IPS-18a (cell line): ENCODE data around the gene OVOL3.
A peak's percentile ranks its signal among the peaks of the same experiment; 100 is the strongest.

Experiments
- H3K27ac ChIP-seq: one replicate; pipeline ENCODE4 v1.5.1; 2013; ENCODE audit warnings: low read length
- H3K27me3 ChIP-seq: one replicate; pipeline ENCODE4 v1.6.1; 2013; ENCODE audit warnings: mild to moderate bottlenecking, low read length; ENCODE audit not compliant: control insufficient read depth, insufficient read depth
- H3K36me3 ChIP-seq: one replicate; pipeline ENCODE4 v1.6.1; 2013; ENCODE audit warnings: low read depth, low read length; ENCODE audit not compliant: control insufficient read depth
- H3K4me1 ChIP-seq: one replicate; pipeline ENCODE4 v1.6.1; 2013; ENCODE audit warnings: low read depth, low read length; ENCODE audit not compliant: control insufficient read depth
- H3K4me3 ChIP-seq: one replicate; pipeline ENCODE4 v1.5.1; 2013; ENCODE audit warnings: low read length
- H3K9ac ChIP-seq: one replicate; pipeline ENCODE4 v1.6.1; 2013; ENCODE audit warnings: mild to moderate bottlenecking, low read length, moderate library complexity
- H3K9me3 ChIP-seq: one replicate; pipeline ENCODE4 v1.6.1; 2013; ENCODE audit warnings: low read depth, low read length; ENCODE audit not compliant: control insufficient read depth

OVOL3 gene

DNA sequence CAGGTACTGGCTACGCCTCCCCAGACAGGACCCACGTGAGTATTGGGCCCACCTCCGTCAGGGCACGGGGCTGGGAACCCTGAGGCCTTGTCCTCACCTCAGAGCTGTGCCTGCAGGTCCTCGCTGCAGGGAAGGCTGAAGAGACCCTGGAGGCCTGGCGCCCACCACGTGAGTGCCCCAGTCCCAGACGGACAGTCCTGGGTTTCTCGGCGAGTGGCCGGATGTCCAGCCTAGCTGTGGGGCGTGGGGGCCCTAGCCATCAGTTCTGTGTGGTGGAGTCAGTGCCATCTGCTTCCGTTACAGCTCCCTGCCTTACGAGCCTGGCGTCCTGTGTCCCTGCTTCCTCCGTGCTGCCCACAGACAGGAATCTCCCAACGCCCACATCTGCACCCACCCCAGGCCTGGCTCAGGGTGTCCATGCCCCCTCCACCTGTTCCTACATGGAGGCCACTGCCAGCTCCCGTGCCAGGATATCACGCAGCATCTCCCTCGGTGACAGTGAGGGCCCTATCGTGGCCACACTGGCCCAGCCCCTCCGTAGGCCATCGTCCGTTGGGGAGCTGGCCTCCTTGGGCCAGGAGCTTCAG, 7.8 kb upstream of the OVOL3 start:
- Histone ChIP-seq H3K36me3 (peaks cover 54% of the 10 kb centered on the region), H3K27ac (no peak overlapping the region), H3K4me1 (no peaks in the 10 kb centered on the region), H3K9ac (no peak overlapping the region), H3K27me3 (no peaks in the 10 kb centered on the region), H3K4me3 (no peak overlapping the region), H3K9me3 (no peaks in the 10 kb centered on the region)

DNA sequence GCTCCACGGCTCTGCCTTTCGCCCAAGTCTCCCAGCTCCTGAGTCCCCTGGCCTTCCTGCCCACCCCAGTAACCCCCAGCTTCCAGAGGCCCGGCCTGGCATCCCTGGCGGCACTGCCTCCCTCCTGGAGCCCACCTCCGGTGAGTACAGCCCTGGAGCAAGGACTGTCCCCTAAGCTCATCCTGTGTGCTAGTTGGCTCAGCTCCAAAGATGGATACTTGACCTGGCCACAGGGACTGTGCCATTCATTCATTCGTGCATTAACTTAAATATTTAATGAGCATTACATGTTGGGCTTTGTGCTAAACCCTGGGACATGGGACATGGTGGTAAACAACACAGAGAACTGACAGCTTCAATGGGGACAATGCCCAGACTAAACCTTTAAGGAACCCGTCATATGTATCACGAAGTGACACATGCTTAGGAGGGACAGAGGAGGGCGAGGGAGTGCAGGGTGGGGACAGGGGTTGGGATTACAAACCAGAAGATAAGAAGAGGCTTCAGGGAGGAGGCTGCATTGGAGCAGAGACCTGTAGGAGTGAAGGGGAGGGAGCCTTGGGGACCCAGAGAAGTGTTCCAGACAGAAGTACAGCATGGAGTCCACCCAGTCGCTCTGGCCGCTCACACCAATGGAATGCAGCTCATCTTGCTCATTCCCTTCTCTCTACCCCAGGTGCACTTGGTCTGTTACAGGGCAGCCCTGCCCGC, 6.9 kb upstream of the OVOL3 start:
- Histone ChIP-seq H3K9ac (no peak overlapping the region), H3K9me3 (no peaks in the 10 kb centered on the region), H3K4me1 (no peaks in the 10 kb centered on the region), H3K27ac (no peak overlapping the region), H3K27me3 (no peaks in the 10 kb centered on the region), H3K36me3 (peaks cover 54% of the 10 kb centered on the region), H3K4me3 (no peak overlapping the region)

DNA sequence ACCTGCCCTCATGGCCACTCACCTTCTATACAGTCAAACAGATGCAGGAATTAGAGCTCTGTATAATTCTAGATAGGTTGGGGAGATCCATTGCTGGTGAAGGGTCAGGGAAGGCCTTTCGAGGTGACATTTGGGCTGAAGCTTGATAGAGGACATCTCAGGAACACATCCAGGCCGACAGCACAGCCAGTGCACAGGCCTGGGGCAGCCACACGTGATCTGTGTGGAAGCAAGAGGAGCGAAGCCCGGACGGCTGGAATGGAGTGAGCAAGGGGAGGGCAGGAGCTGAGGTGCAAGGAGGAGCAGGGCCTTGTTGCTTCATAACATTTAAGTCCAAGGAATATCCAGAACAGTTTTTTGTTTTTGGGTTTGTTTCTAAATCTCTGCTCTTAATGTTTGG, 4.5 kb upstream of the OVOL3 start:
- Histone ChIP-seq H3K36me3 (peaks cover 35% of the 10 kb centered on the region), H3K27me3 (no peaks in the 10 kb centered on the region), H3K4me3 (no peak overlapping the region), H3K9me3 (no peaks in the 10 kb centered on the region), H3K4me1 (peaks cover 4% of the 10 kb centered on the region), H3K9ac (no peak overlapping the region), H3K27ac (no peak overlapping the region)

GRCh38 chr19:36106991-36107390, 4.0 kb upstream of the OVOL3 start:
- no peaks in the 10 kb centered on the region for H3K27me3 ChIP-seq
- H3K27ac ChIP-seq = no peak overlapping the region
- H3K9me3 ChIP-seq = no peaks in the 10 kb centered on the region
- H3K4me3 ChIP-seq = no peak overlapping the region
- H3K36me3 ChIP-seq = peaks cover 30% of the 10 kb centered on the region
- no peak overlapping the region for H3K9ac ChIP-seq
- H3K4me1 ChIP-seq = peaks cover 6% of the 10 kb centered on the region

DNA sequence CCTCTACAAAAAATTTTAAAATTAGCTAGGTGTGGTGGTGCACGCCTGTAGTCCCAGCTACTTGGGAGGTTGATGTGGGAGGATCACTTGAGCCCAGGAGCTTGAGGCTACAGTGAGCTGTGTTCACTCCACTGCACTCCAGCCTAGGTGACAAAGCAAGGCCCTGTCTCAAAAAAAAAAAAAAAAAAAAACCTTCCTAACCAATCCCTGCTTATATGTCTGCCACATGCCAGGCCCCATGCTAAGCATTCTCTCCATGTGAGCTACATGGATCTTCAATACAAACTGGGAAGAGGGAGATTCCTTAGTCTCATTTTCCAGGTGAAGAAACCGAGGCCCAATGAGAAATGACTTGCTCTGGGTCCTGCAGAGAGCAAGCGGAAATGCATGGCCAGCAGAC, 2.3 kb upstream of the OVOL3 start:
- Histone ChIP-seq H3K9ac (no peak overlapping the region), H3K9me3 (no peaks in the 10 kb centered on the region), H3K27ac (no peak overlapping the region), H3K4me1 (peaks cover 6% of the 10 kb centered on the region), H3K4me3 (no peak overlapping the region), H3K27me3 (no peaks in the 10 kb centered on the region), H3K36me3 (peaks cover 23% of the 10 kb centered on the region)

GRCh38 chr19:36111200-36111539, 227 bp downstream of the OVOL3 start:
- no peaks in the 10 kb centered on the region for H3K9me3 ChIP-seq
- H3K36me3 ChIP-seq = peaks cover 8% of the 10 kb centered on the region
- peaks cover 6% of the 10 kb centered on the region for H3K4me1 ChIP-seq
- no peak overlapping the region for H3K4me3 ChIP-seq
- no peak overlapping the region for H3K27ac ChIP-seq
- H3K9ac ChIP-seq = no peak overlapping the region
- H3K27me3 ChIP-seq = no peaks in the 10 kb centered on the region

GRCh38 chr19:36112678-36113077, 1.7 kb downstream of the OVOL3 start:
- H3K36me3 ChIP-seq = peaks cover 14% of the 10 kb centered on the region
- H3K27ac ChIP-seq = no peak overlapping the region
- H3K9ac ChIP-seq = no peak overlapping the region
- H3K27me3 ChIP-seq = no peaks in the 10 kb centered on the region
- H3K9me3 ChIP-seq = no peaks in the 10 kb centered on the region
- peaks cover 6% of the 10 kb centered on the region for H3K4me1 ChIP-seq
- H3K4me3 ChIP-seq = no peak overlapping the region

GRCh38 chr19:36113425-36113824, 2.5 kb downstream of the OVOL3 start:
- Histone ChIP-seq H3K36me3 (peaks cover 19% of the 10 kb centered on the region), H3K9me3 (no peaks in the 10 kb centered on the region), H3K27ac (no peak overlapping the region), H3K4me1 (peaks cover 6% of the 10 kb centered on the region), H3K4me3 (peak overlapping the region; percentile 83), H3K9ac (no peak overlapping the region), H3K27me3 (no peaks in the 10 kb centered on the region)

GRCh38 chr19:36113894-36114720, 3.2 kb downstream of the OVOL3 start:
- Histone ChIP-seq H3K27me3 (no peaks in the 10 kb centered on the region), H3K36me3 (peaks cover 20% of the 10 kb centered on the region), H3K4me3 (peak overlapping the region; percentile 83), H3K27ac (peak overlapping the region; percentile 46), H3K9me3 (no peaks in the 10 kb centered on the region), H3K4me1 (peaks cover 6% of the 10 kb centered on the region), H3K9ac (peak overlapping the region; percentile 83)

DNA sequence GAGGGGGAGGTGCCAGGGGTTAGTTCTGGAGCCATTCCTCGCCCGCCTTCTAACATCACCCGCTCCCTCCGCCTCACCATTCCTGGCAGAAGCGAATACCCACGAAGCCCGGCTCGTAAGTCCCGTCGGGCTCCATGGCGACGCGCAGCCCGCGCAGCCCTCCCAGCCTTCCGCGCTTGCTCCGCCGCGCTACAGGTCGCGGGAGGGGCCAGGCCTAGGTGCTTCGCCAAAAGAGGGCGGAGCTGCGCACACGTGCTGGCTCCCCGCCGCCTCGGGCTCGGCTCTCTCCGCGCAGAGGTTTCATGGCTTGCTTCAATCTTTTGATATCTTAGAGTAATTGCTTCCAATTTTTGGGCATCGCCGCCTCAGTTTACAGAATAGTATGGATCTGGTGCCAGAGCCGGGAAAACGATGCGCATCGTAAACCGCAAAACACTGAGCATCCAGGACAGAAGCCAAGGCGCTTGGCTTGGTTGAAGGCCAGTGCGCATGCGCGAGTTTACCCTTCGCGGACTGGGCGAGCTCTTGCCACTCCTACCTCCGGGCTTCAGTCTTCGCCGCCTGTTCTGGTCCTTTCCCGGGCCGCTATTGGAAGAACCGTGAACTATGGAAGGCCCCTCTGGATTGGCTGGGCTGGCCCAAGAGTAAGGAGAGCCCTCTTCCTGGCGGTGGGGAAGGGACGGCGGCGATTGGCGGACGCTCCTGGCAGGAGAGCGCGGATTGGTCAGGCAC, 3.9 kb downstream of the OVOL3 start, which contains the start of gene POLR2I:
TSS of gene POLR2I (minus strand) at position 155 of the 732 bp plus-strand sequence. CDS start at position 136, 19 bp downstream.
- peaks cover 6% of the 10 kb centered on the region for H3K4me1 ChIP-seq

More for the DNA sequence above, 3.9 kb downstream of the OVOL3 start, which contains the start of gene POLR2I:
- H3K9me3 ChIP-seq = no peaks in the 10 kb centered on the region
- peak within 1 kb of the TSS; percentile 83 for H3K9ac ChIP-seq
- H3K36me3 ChIP-seq = peaks cover 25% of the 10 kb centered on the region
- no peaks in the 10 kb centered on the region for H3K27me3 ChIP-seq
- peak within 1 kb of the TSS; percentile 86 for H3K27ac ChIP-seq
- H3K4me3 ChIP-seq = peak within 1 kb of the TSS; percentile 83
